Activated naive CD4-positive, alpha-beta T cell treated with anti-CD3 and anti-CD28 coated beads, Interleukin-2, amount 50 U/mL, for 72 hours (primary cell): Measurements from ENCODE around the gene C1QL4. TPM values are rescaled to one million over a fixed set of nuclear protein-coding genes. Genes with fewer than 3 reads are reported as not detected.
A peak's percentile ranks its signal among the peaks of the same experiment; 100 is the strongest.
"Not testable (repeated sequence)": the region's sequence is repeated elsewhere in the genome, so short reads cannot be mapped to it uniquely, and the experiment has no call there.

Experiments used
- ATAC-seq, 2 donors: fragments of 150-1000 bp; cut with Tn5 transposase; 2 replicates each; pipeline ENCODE4 v1.10.0; 2021; ENCODE audit warnings: mild to moderate bottlenecking in 2 of 2, moderate library complexity in 2 of 2
- DNase-seq, 2 donors: peaks; one replicate each; pipeline ENCODE4 v3.0.0; 2021 to 2022; ENCODE audit warnings: low spot score in 2 of 2
- H3K27ac Mint-ChIP-seq, 2 donors: one replicate each; pipeline ENCODE4 v1.8.0; 2022; ENCODE audit warnings: mild to moderate bottlenecking in 2 of 2, mixed read lengths in 2 of 2
- H3K36me3 Mint-ChIP-seq, 2 donors: one replicate each; pipeline ENCODE4 v1.8.0; 2022; ENCODE audit warnings: mixed read lengths in 2 of 2
- H3K9me3 Mint-ChIP-seq, 2 donors: one replicate each; pipeline ENCODE4 v1.8.0; 2022; ENCODE audit warnings: mixed read lengths in 2 of 2
- total RNA-seq, 2 donors: library from RNA; stranded (reverse); gene quantifications; one replicate each; pipeline ENCODE4 v1.2.3, GENCODE V29; 2022

C1QL4 gene
- total RNA-seq, 2 donors from 2014 or later = not detected

- ATAC-seq = no peak
Observed at GRCh38 chr12:49327887-49328286, 9.1 kb downstream of the C1QL4 start.

GRCh38 chr12:49327368-49327767 is 9.6 kb downstream of the C1QL4 start:
- no peak overlapping the region for H3K27ac Mint-ChIP-seq
- peaks cover 15 to 25% of the 10 kb centered on the region in 2 donors for H3K36me3 Mint-ChIP-seq
- H3K9me3 Mint-ChIP-seq = no peaks in the 10 kb centered on the region

More at GRCh38 chr12:49327887-49328286, 9.1 kb downstream of the C1QL4 start:
- peaks cover 15 to 25% of the 10 kb centered on the region in 2 donors for H3K36me3 Mint-ChIP-seq
- H3K27ac Mint-ChIP-seq = no peak overlapping the region
- no peaks in the 10 kb centered on the region for H3K9me3 Mint-ChIP-seq
- DNase-seq = no peak

GRCh38 chr12:49325606-49326005 is 11.4 kb downstream of the C1QL4 start:
- Mint-ChIP-seq H3K36me3 (peaks cover 10 to 15% of the 10 kb centered on the region in 2 donors), H3K9me3 (no peaks in the 10 kb centered on the region), H3K27ac (peak overlapping the region in 1 of 2 donors; percentile 79)
- peak in 1 of 2 donors; percentile 51 for DNase-seq
- no peak for ATAC-seq

More at GRCh38 chr12:49327368-49327767, 9.6 kb downstream of the C1QL4 start:
- no peak for ATAC-seq
- no peak for DNase-seq

- Mint-ChIP-seq H3K9me3 (no peaks in the 10 kb centered on the region), H3K36me3 (peaks cover 10 to 15% of the 10 kb centered on the region in 2 donors), H3K27ac (peak overlapping the region; percentile 96)
- no peak for DNase-seq
- no peak for ATAC-seq
Observed at GRCh38 chr12:49323524-49324097, 13.4 kb downstream of the C1QL4 start.

GRCh38 chr12:49322708-49323523 is 14.1 kb downstream of the C1QL4 start, which contains the start of gene TROAP:
Gene TROAP, plus strand, starts transcription at chr12:49323255. Its CDS starts 354 bp downstream, at chr12:49323609.
- Mint-ChIP-seq H3K36me3 (peaks cover 10 to 13% of the 10 kb centered on the region in 2 donors), H3K9me3 (no peaks in the 10 kb centered on the region), H3K27ac (peak within 1 kb of the TSS; percentile 96)
- ATAC-seq = peak; percentile 91 to 97
- DNase-seq = peak; percentile 96 to 99

GRCh38 chr12:49322367-49322707 is 14.7 kb downstream of the C1QL4 start:
- peaks cover 10% of the 10 kb centered on the region in 2 donors for H3K36me3 Mint-ChIP-seq
- ATAC-seq = peak in 1 of 2 donors; percentile 3
- no peak for DNase-seq
- H3K27ac Mint-ChIP-seq = peak overlapping the region; percentile 96
- H3K9me3 Mint-ChIP-seq = no peaks in the 10 kb centered on the region

- peak overlapping the region in 1 of 2 donors; percentile 96 for H3K27ac Mint-ChIP-seq
- not testable (repeated sequence) for DNase-seq, ATAC-seq, H3K9me3 Mint-ChIP-seq, H3K36me3 Mint-ChIP-seq
Observed at GRCh38 chr12:49320411-49321103, 16.4 kb downstream of the C1QL4 start.

GRCh38 chr12:49317118-49317517 is 19.9 kb downstream of the C1QL4 start:
- H3K9me3 Mint-ChIP-seq, DNase-seq, H3K36me3 Mint-ChIP-seq, H3K27ac Mint-ChIP-seq, ATAC-seq: not testable (repeated sequence)

- no peak for ATAC-seq
- Mint-ChIP-seq H3K9me3 (no peaks in the 10 kb centered on the region), H3K27ac (no peak overlapping the region), H3K36me3 (no peaks in the 10 kb centered on the region)
- no peak for DNase-seq
Observed at GRCh38 chr12:49314811-49315210, 22.2 kb downstream of the C1QL4 start.

GRCh38 chr12:49310451-49311000 is 26.5 kb downstream of the C1QL4 start:
- H3K9me3 Mint-ChIP-seq, H3K27ac Mint-ChIP-seq, ATAC-seq, H3K36me3 Mint-ChIP-seq, DNase-seq: not testable (repeated sequence)

GRCh38 chr12:49309386-49309785 is 27.6 kb downstream of the C1QL4 start:
- Mint-ChIP-seq H3K27ac (no peak overlapping the region), H3K9me3 (no peaks in the 10 kb centered on the region), H3K36me3 (no peaks in the 10 kb centered on the region)
- DNase-seq = no peak
- ATAC-seq = no peak

GRCh38 chr12:49305762-49306510 is 31.1 kb downstream of the C1QL4 start:
- no peak for DNase-seq
- no peaks in the 10 kb centered on the region for H3K9me3 Mint-ChIP-seq
- no peak overlapping the region for H3K27ac Mint-ChIP-seq
- no peaks in the 10 kb centered on the region for H3K36me3 Mint-ChIP-seq
- ATAC-seq = no peak

- DNase-seq (no peak), ATAC-seq (no peak)
- Mint-ChIP-seq H3K9me3 (no peaks in the 10 kb centered on the region), H3K36me3 (no peaks in the 10 kb centered on the region), H3K27ac (no peak overlapping the region)
Observed at GRCh38 chr12:49304161-49304560, 32.8 kb downstream of the C1QL4 start.

GRCh38 chr12:49301760-49302159 is 35.2 kb downstream of the C1QL4 start:
- H3K27ac Mint-ChIP-seq = peak overlapping the region in 1 of 2 donors; percentile 37
- H3K9me3 Mint-ChIP-seq = no peaks in the 10 kb centered on the region
- DNase-seq = no peak
- H3K36me3 Mint-ChIP-seq = no peaks in the 10 kb centered on the region
- peak; percentile 69 to 74 for ATAC-seq

- DNase-seq (no peak), ATAC-seq (peak; percentile 21 to 54)
Observed at GRCh38 chr12:49298160-49298559, 38.8 kb downstream of the C1QL4 start.

GRCh38 chr12:49297695-49298060 is 39.3 kb downstream of the C1QL4 start:
- Mint-ChIP-seq H3K9me3 (no peaks in the 10 kb centered on the region), H3K36me3 (no peaks in the 10 kb centered on the region), H3K27ac (no peak overlapping the region)
- DNase-seq (no peak), ATAC-seq (peak; percentile 6 to 37)

More at GRCh38 chr12:49298160-49298559, 38.8 kb downstream of the C1QL4 start:
- Mint-ChIP-seq H3K36me3 (no peaks in the 10 kb centered on the region), H3K9me3 (no peaks in the 10 kb centered on the region), H3K27ac (no peak overlapping the region)
